GM23338 (cell line): Measurements from ENCODE around the gene ZBTB24. TPM values are rescaled to one million over a fixed set of nuclear protein-coding genes. Genes with fewer than 3 reads are reported as not detected.

Source experiments
- ATAC-seq: fragments of 200-7000 bp; cut with Tn5 transposase; 3 replicates; pipeline ENCODE4 v1.9.1; 2020
- DNase-seq: peaks from one replicate; pipeline ENCODE4 v3.0.0-alpha.2; 2015; ENCODE audit warnings: low spot score
- H2AFZ ChIP-seq: fragments of 200-600 bp; sonication (generic); 2 replicates; pipeline ENCODE4 v1.8.0; 2016; ENCODE audit warnings: antibody characterized with exemption, mild to moderate bottlenecking, moderate library complexity
- H3F3A ChIP-seq: fragments of 200-600 bp; sonication (generic); replicated peaks from 2 replicates; pipeline ENCODE4 v1.8.0; 2017; ENCODE audit warnings: antibody characterized with exemption, mixed run types, low read depth
- H3K27ac ChIP-seq: fragments of 200-600 bp; sonication (generic); 2 replicates; pipeline ENCODE4 v1.6.1; 2016; ENCODE audit warnings: low read depth
- H3K27me3 ChIP-seq: fragments of 200-600 bp; sonication (generic); 2 replicates; pipeline ENCODE4 v1.8.0; 2016; ENCODE audit warnings: mild to moderate bottlenecking, mixed run types, moderate library complexity; ENCODE audit not compliant: insufficient read depth
- H3K36me3 ChIP-seq: fragments of 200-600 bp; sonication (generic); 2 replicates; pipeline ENCODE4 v1.8.0; 2016; ENCODE audit warnings: mild to moderate bottlenecking; ENCODE audit not compliant: insufficient read depth
- H3K4me1 ChIP-seq: fragments of 200-600 bp; sonication (generic); 2 replicates; pipeline ENCODE4 v1.8.0; 2016; ENCODE audit warnings: mild to moderate bottlenecking, moderate library complexity; ENCODE audit not compliant: insufficient read depth
- H3K4me2 ChIP-seq: fragments of 200-600 bp; sonication (generic); 2 replicates; pipeline ENCODE4 v1.7.1; 2017; ENCODE audit warnings: mixed run types
- H3K4me3 ChIP-seq: fragments of 200-600 bp; sonication (generic); 2 replicates; pipeline ENCODE4 v1.6.1; 2016; ENCODE audit warnings: mixed run types
- H3K79me2 ChIP-seq: fragments of 200-600 bp; sonication (generic); replicated peaks from 2 replicates; pipeline ENCODE4 v1.8.0; 2017; ENCODE audit warnings: mild to moderate bottlenecking; ENCODE audit not compliant: insufficient read depth
- H3K9me2 ChIP-seq: fragments of 200-600 bp; sonication (generic); 2 replicates; pipeline ENCODE4 v1.8.0; 2017; ENCODE audit not compliant: insufficient read depth
- H4K20me1 ChIP-seq: fragments of 200-600 bp; sonication (generic); replicated peaks from 2 replicates; pipeline ENCODE4 v1.8.0; 2017; ENCODE audit warnings: mild to moderate bottlenecking; ENCODE audit not compliant: insufficient read depth
- H3K27ac Mint-ChIP-seq: 2 replicates; pipeline ENCODE4 v1.8.0; 2020; ENCODE audit warnings: inconsistent platforms, mild to moderate bottlenecking, moderate library complexity, mixed read lengths
- H3K27me3 Mint-ChIP-seq: 3 replicates; pipeline ENCODE4 v1.8.0; 2022; ENCODE audit warnings: low read depth, mild to moderate bottlenecking, moderate library complexity, mixed read lengths, inconsistent platforms; ENCODE audit not compliant: insufficient read depth, poor library complexity
- H3K36me3 Mint-ChIP-seq: 3 replicates; pipeline ENCODE4 v1.8.0; 2021; ENCODE audit warnings: low read depth, mild to moderate bottlenecking, inconsistent platforms, moderate library complexity, mixed read lengths
- H3K4me1 Mint-ChIP-seq: 3 replicates; pipeline ENCODE4 v1.8.0; 2020; ENCODE audit warnings: mild to moderate bottlenecking, inconsistent platforms, mixed read lengths
- H3K4me3 Mint-ChIP-seq: 3 replicates; pipeline ENCODE4 v1.8.0; 2021; ENCODE audit warnings: moderate library complexity, mild to moderate bottlenecking, inconsistent platforms, mixed read lengths
- H3K9me3 Mint-ChIP-seq: 3 replicates; pipeline ENCODE4 v1.8.0; 2020; ENCODE audit warnings: moderate library complexity, mild to moderate bottlenecking, inconsistent platforms, mixed read lengths
- CREB1 ChIP-seq: fragments of 250-450 bp; sonication (Bioruptor Pico); IDR thresholded peaks from 2 replicates; pipeline ENCODE4 v1.5.0; 2020; ENCODE audit warnings: low read depth, mild to moderate bottlenecking, moderate library complexity
- CTCF ChIP-seq, 2 experiments: fragments of 200-600 bp in 1 of 2; sonication (generic) in 1 of 2; conservative IDR thresholded peaks; 2 replicates each; pipeline versions ENCODE4 v1.5.1 to v1.6.1; 2016 to 2017; ENCODE audit warnings: antibody characterized with exemption in 2 of 2, low read depth in 2 of 2, mild to moderate bottlenecking in 2 of 2, moderate library complexity in 1 of 2
- ETS1 ChIP-seq: IDR thresholded peaks from 2 replicates; pipeline ENCODE4 v1.6.1; 2016; ENCODE audit warnings: antibody characterized with exemption
- EZH2 ChIP-seq: fragments of 200-600 bp; sonication (generic); IDR thresholded peaks from one replicate; pipeline ENCODE4 v1.8.0; 2017; ENCODE audit warnings: antibody characterized with exemption, mild to moderate bottlenecking, low read depth; ENCODE audit not compliant: unreplicated experiment
- EZH2phosphoT487 ChIP-seq: fragments of 200-600 bp; sonication (generic); IDR thresholded peaks from one replicate; pipeline ENCODE4 v1.8.1; 2018; ENCODE audit warnings: antibody characterized with exemption; ENCODE audit not compliant: unreplicated experiment
- JUNB ChIP-seq: IDR thresholded peaks from one replicate; pipeline ENCODE4 v1.6.1; 2016; ENCODE audit warnings: antibody characterized with exemption; ENCODE audit not compliant: unreplicated experiment
- NANOG ChIP-seq: IDR thresholded peaks from 2 replicates; pipeline ENCODE4 v1.6.1; 2016; ENCODE audit warnings: antibody characterized with exemption, borderline replicate concordance
- POLR2AphosphoS5 ChIP-seq: IDR thresholded peaks from 2 replicates; pipeline ENCODE4 v1.6.1; 2016; ENCODE audit warnings: antibody characterized with exemption, low read depth
- REST ChIP-seq: IDR thresholded peaks from one replicate; pipeline ENCODE4 v1.6.1; 2018; ENCODE audit warnings: antibody characterized with exemption; ENCODE audit not compliant: unreplicated experiment
- STAT1 ChIP-seq: IDR thresholded peaks from one replicate; pipeline ENCODE4 v1.6.1; 2016; ENCODE audit warnings: antibody characterized with exemption; ENCODE audit not compliant: unreplicated experiment
- ZNF114 ChIP-seq: fragments of 250-450 bp; sonication (Bioruptor Pico); IDR thresholded peaks from 2 replicates; pipeline ENCODE4 v1.5.0; 2020; ENCODE audit warnings: mild to moderate bottlenecking, moderate library complexity
- ZNF331 ChIP-seq: fragments of 250-450 bp; sonication (Bioruptor Pico); IDR thresholded peaks from 2 replicates; pipeline ENCODE4 v1.5.0; 2020; ENCODE audit warnings: low read depth, mild to moderate bottlenecking, moderate library complexity
- ZNF462 ChIP-seq: fragments of 250-450 bp; sonication (Bioruptor Pico); IDR thresholded peaks from 2 replicates; pipeline ENCODE4 v1.5.0; 2020; ENCODE audit warnings: mild to moderate bottlenecking, moderate library complexity
- polyA plus RNA-seq: library from polyadenylated mRNA; unstranded; fragments of >200 nt; fragmentation: Nextera tagmentation; extraction: Ambion mirVana; gene quantifications from 2 replicates; pipeline ENCODE4 v1.2.1, GENCODE V29; 2016
- total RNA-seq: library from RNA; depleted of rRNA; stranded (reverse); fragments of >200 nt; shearing (Covaris generic); gene quantifications from 2 replicates; pipeline ENCODE4 v1.2.3, GENCODE V29; 2014

The ZBTB24 gene
- total and polyA plus RNA-seq, 2 experiments from 2014 or later, result 7.9 to 22.0 TPM

- Histone ChIP-seq H3K27me3 (no peaks in the 10 kb centered on the region), H3K4me1 (peaks cover 45% of the 10 kb centered on the region), H3F3A (no peaks in the 10 kb centered on the region), H3K27ac (peak overlapping the region; percentile 65), H3K79me2 (peaks cover 82% of the 10 kb centered on the region), H3K36me3 (peaks cover 45% of the 10 kb centered on the region), H3K4me2 (peak overlapping the region; percentile 81), H4K20me1 (peaks cover 49% of the 10 kb centered on the region), H3K4me3 (peak overlapping the region; percentile 75), H3K9me2 (no peaks in the 10 kb centered on the region), H2AFZ (no peak overlapping the region)
- ATAC-seq, result no peak
- peaks cover 44% of the 10 kb centered on the region for H3K4me1 Mint-ChIP-seq
- peaks cover 67% of the 10 kb centered on the region for H3K36me3 Mint-ChIP-seq
- DNase-seq, result no peak
- peaks cover 3% of the 10 kb centered on the region for H3K27me3 Mint-ChIP-seq
- peak overlapping the region; percentile 60; the same call in 1 of the 2 replicates for H3K27ac Mint-ChIP-seq
- H3K4me3 Mint-ChIP-seq, result peak overlapping the region; percentile 42
- no peaks in the 10 kb centered on the region for H3K9me3 Mint-ChIP-seq
- no peak for TF ChIP-seq STAT1
- no peak for TF ChIP-seq REST
- no peak for TF ChIP-seq CTCF (conservative IDR thresholded peaks at IDR 0.05; ENCODE audit: low read depth in 2 of 2)
- TF ChIP-seq EZH2, result no peak
- TF ChIP-seq POLR2AphosphoS5, result no peak
- TF ChIP-seq EZH2phosphoT487, result no peak
- no peak for TF ChIP-seq ETS1
- no peak for TF ChIP-seq ZNF462 (CRISPR knock-in tag)
- no peak for TF ChIP-seq JUNB
- no peak for TF ChIP-seq CREB1
- no peak for TF ChIP-seq NANOG
- TF ChIP-seq ZNF331 (CRISPR knock-in tag), result no peak
- no peak for TF ChIP-seq ZNF114 (CRISPR knock-in tag)
Observed at GRCh38 chr6:109478841-109479624, 4.0 kb downstream of the ZBTB24 start.
